Neuronal stem cell (in vitro differentiated cells): Measurements from ENCODE around the gene CANT1.
"Not testable (repeated sequence)": the region's sequence is repeated elsewhere in the genome, so short reads cannot be mapped to it uniquely, and the experiment has no call there.

Experiments used
- DNase-seq: peaks from one replicate; pipeline ENCODE4 v3.0.0-alpha.2; 2013; ENCODE audit warnings: low spot score
- H2AFZ ChIP-seq: one replicate; pipeline ENCODE4 v1.6.1; 2013; ENCODE audit warnings: mild to moderate bottlenecking, low read length, inconsistent platforms
- H2AK5ac ChIP-seq: 2 replicates; pipeline ENCODE4 v1.6.1; 2013; ENCODE audit warnings: low read depth, mild to moderate bottlenecking, inconsistent platforms, low read length, moderate library complexity, mixed read lengths
- H2BK120ac ChIP-seq: 2 replicates; pipeline ENCODE4 v1.6.1; 2013; ENCODE audit warnings: low read depth, mild to moderate bottlenecking, inconsistent platforms, low read length, moderate library complexity, mixed read lengths
- H2BK12ac ChIP-seq: one replicate; pipeline ENCODE4 v1.6.1; 2013; ENCODE audit warnings: low read length, inconsistent platforms
- H2BK15ac ChIP-seq: 2 replicates; pipeline ENCODE4 v1.6.1; 2013; ENCODE audit warnings: mild to moderate bottlenecking, low read length, inconsistent platforms, mixed read lengths
- H2BK5ac ChIP-seq: one replicate; pipeline ENCODE4 v1.6.1; 2013; ENCODE audit warnings: inconsistent platforms, mild to moderate bottlenecking, low read length, moderate library complexity
- H3K14ac ChIP-seq: one replicate; pipeline ENCODE4 v1.6.1; 2013; ENCODE audit warnings: low read length, inconsistent platforms
- H3K18ac ChIP-seq: 2 replicates; pipeline ENCODE4 v1.6.1; 2013; ENCODE audit warnings: low read length, inconsistent platforms
- H3K23ac ChIP-seq: 2 replicates; pipeline ENCODE4 v1.6.1; 2013; ENCODE audit warnings: low read depth, mild to moderate bottlenecking, mixed read lengths, low read length, inconsistent platforms; ENCODE audit not compliant: poor library complexity
- H3K27ac ChIP-seq: replicated peaks from 3 replicates; pipeline ENCODE4 v1.5.1; 2013; ENCODE audit warnings: low read length, inconsistent platforms
- H3K27me3 ChIP-seq, 3 experiments: 2 replicates each; pipeline ENCODE4 v1.6.1; 2013; ENCODE audit warnings: low read length in 3 of 3, mild to moderate bottlenecking in 2 of 3, inconsistent platforms in 1 of 3, low read depth in 1 of 3, mixed read lengths in 1 of 3, moderate library complexity in 1 of 3; ENCODE audit not compliant: control insufficient read depth in 3 of 3, insufficient read depth in 3 of 3
- H3K36me3 ChIP-seq, 2 donors: replicated peaks in 1 of 2; 2 replicates each; pipeline ENCODE4 v1.6.1; 2013; ENCODE audit warnings: low read length in 2 of 2; ENCODE audit not compliant: control insufficient read depth in 2 of 2, insufficient read depth in 2 of 2
- H3K4ac ChIP-seq: 2 replicates; pipeline ENCODE4 v1.6.1; 2013; ENCODE audit warnings: inconsistent platforms, mild to moderate bottlenecking, low read length, moderate library complexity
- H3K4me1 ChIP-seq, 2 donors: 1 replicate in 1 of 2; 2 replicates in 1 of 2; pipeline ENCODE4 v1.6.1; 2013; ENCODE audit warnings: low read length in 2 of 2, low read depth in 1 of 2; ENCODE audit not compliant: control insufficient read depth in 2 of 2, insufficient read depth in 1 of 2
- H3K4me2 ChIP-seq: one replicate; pipeline ENCODE4 v1.6.1; 2013; ENCODE audit warnings: mild to moderate bottlenecking, low read length, inconsistent platforms; ENCODE audit not compliant: insufficient read depth, poor library complexity, severe bottlenecking
- H3K4me3 ChIP-seq, 2 donors: 2 replicates each; pipeline ENCODE4 v1.5.1; 2013; ENCODE audit warnings: low read length in 2 of 2, mild to moderate bottlenecking in 2 of 2, inconsistent platforms in 1 of 2, moderate library complexity in 1 of 2
- H3K79me1 ChIP-seq: one replicate; pipeline ENCODE4 v1.6.1; 2013; ENCODE audit warnings: low read depth, mild to moderate bottlenecking, inconsistent platforms, low read length, moderate library complexity
- H3K9ac ChIP-seq: one replicate; pipeline ENCODE4 v1.6.1; 2013; ENCODE audit warnings: mild to moderate bottlenecking, low read depth, low read length, inconsistent platforms; ENCODE audit not compliant: poor library complexity
- H3K9me3 ChIP-seq, 2 donors: replicated peaks in 1 of 2; 2 replicates each; pipeline versions ENCODE3 to v1.6.1; 2013; ENCODE audit warnings: low read length in 2 of 2, mild to moderate bottlenecking in 2 of 2, inconsistent platforms in 1 of 2, low read depth in 1 of 2, mixed read lengths in 1 of 2, moderate library complexity in 1 of 2; ENCODE audit not compliant: control insufficient read depth in 2 of 2, insufficient read depth in 1 of 2
- H4K8ac ChIP-seq: one replicate; pipeline ENCODE4 v1.6.1; 2013; ENCODE audit warnings: low read depth, mild to moderate bottlenecking, inconsistent platforms, low read length, moderate library complexity
- H4K91ac ChIP-seq: one replicate; pipeline ENCODE4 v1.6.1; 2013; ENCODE audit warnings: low read length, low read depth, mild to moderate bottlenecking, inconsistent platforms; ENCODE audit not compliant: poor library complexity
- WGBS, 2 donors: extraction: QIAGEN DNeasy Blood & Tissue Kit; methylation state at CpG; one replicate each; pipeline ENCODE4 v1.1.7; 2013; ENCODE audit warnings: missing lambda C conversion rate in 2 of 2, mixed read lengths in 1 of 2; ENCODE audit not compliant: insufficient read length in 2 of 2, insufficient replicate concordance in 1 of 2; ENCODE audit errors: extremely low coverage in 2 of 2; 5-methylcytosine and 5-hydroxymethylcytosine counted together

CANT1 gene

GRCh38 chr17:78945455-78945854, 64.1 kb downstream of the CANT1 start:
- not testable (repeated sequence) for H3K27ac ChIP-seq, H3K4ac ChIP-seq, H3K79me1 ChIP-seq, H2BK5ac ChIP-seq, H2AFZ ChIP-seq, H4K91ac ChIP-seq, H3K14ac ChIP-seq, H2BK12ac ChIP-seq, H3K4me3 ChIP-seq, H3K36me3 ChIP-seq, H3K18ac ChIP-seq, H2BK120ac ChIP-seq, H3K9me3 ChIP-seq, H2AK5ac ChIP-seq, H3K4me2 ChIP-seq, H3K9ac ChIP-seq, DNase-seq, H3K4me1 ChIP-seq, H3K23ac ChIP-seq, H2BK15ac ChIP-seq, H4K8ac ChIP-seq
- H3K27me3 ChIP-seq = peaks cover 0 to 11% (median 0%) of the 10 kb centered on the region in 3 experiments
- WGBS, 2 donors = no CpG with 5 or more reads among the region's 12 CpGs

- H3K4me1 ChIP-seq = peaks cover 3 to 4% of the 10 kb centered on the region in 2 donors
- H3K9me3 ChIP-seq = peaks cover 0 to 2% of the 10 kb centered on the region in 2 donors
- no CpG with 5 or more reads among the region's 10 CpGs for WGBS, 2 donors
- H2AFZ ChIP-seq = no peak overlapping the region
- no peak overlapping the region for H4K8ac ChIP-seq
- peaks cover 0 to 11% (median 0%) of the 10 kb centered on the region in 3 experiments for H3K27me3 ChIP-seq
- no peak overlapping the region for H3K9ac ChIP-seq
- H3K23ac ChIP-seq = no peak overlapping the region
- no peak overlapping the region for H3K4me2 ChIP-seq
- H2AK5ac ChIP-seq = no peak overlapping the region
- no peak overlapping the region for H2BK15ac ChIP-seq
- no peak overlapping the region for H3K4me3 ChIP-seq
- H3K36me3 ChIP-seq = no peaks in the 10 kb centered on the region
- DNase-seq = no peak
- no peak overlapping the region for H3K14ac ChIP-seq
- H2BK120ac ChIP-seq = no peak overlapping the region
- no peak overlapping the region for H3K27ac ChIP-seq
- no peaks in the 10 kb centered on the region for H3K79me1 ChIP-seq
- no peak overlapping the region for H4K91ac ChIP-seq
- no peak overlapping the region for H3K18ac ChIP-seq
- H2BK12ac ChIP-seq = no peak overlapping the region
- H3K4ac ChIP-seq = no peak overlapping the region
- peak overlapping the region; percentile 29 for H2BK5ac ChIP-seq
These were observed 64.6 kb downstream of the CANT1 start for GRCh38 chr17:78944956-78945355.

- no peak for DNase-seq
- Histone ChIP-seq H3K4ac (no peak overlapping the region), H3K36me3 (no peaks in the 10 kb centered on the region), H2BK12ac (no peak overlapping the region), H3K9ac (no peak overlapping the region), H4K91ac (no peak overlapping the region), H2AFZ (no peak overlapping the region), H4K8ac (no peak overlapping the region), H3K27ac (no peak overlapping the region), H3K14ac (no peak overlapping the region), H3K23ac (no peak overlapping the region), H2AK5ac (no peak overlapping the region), H3K4me3 (no peak overlapping the region), H3K9me3 (peaks cover 0 to 2% of the 10 kb centered on the region in 2 donors), H3K27me3 (peaks cover 0 to 11% (median 0%) of the 10 kb centered on the region in 3 experiments), H3K4me1 (peaks cover 3 to 4% of the 10 kb centered on the region in 2 donors), H3K79me1 (no peaks in the 10 kb centered on the region), H2BK15ac (no peak overlapping the region), H2BK5ac (no peak overlapping the region), H3K4me2 (no peak overlapping the region), H2BK120ac (no peak overlapping the region), H3K18ac (peak overlapping the region; percentile 86)
- whole genome bisulfite sequencing, 2 donors = no CpG with 5 or more reads among the region's 7 CpGs
These were observed 65.5 kb downstream of the CANT1 start for GRCh38 chr17:78944026-78944425.
